ENCODE measurements around the gene CHID1. TPM values are rescaled to one million over a fixed set of nuclear protein-coding genes. Genes with fewer than 3 reads are reported as not detected.

The CHID1 gene
- total and polyA plus RNA-seq, 4 donors = 36.1 to 105 (median 80.9) TPM

GRCh38 chr11:863023-863909 lies 47.3 kb downstream of the CHID1 start:
- DNase-seq (ENCODE audit: low read depth in 4 of 6, low spot score in 6 of 6) = peak in 2 of 6 donors; percentile 50 to 77
- H3K9me3 ChIP-seq (ENCODE audit: control insufficient read depth, insufficient read depth, low read length) = no peaks in the 10 kb centered on the region
- no peak overlapping the region for H3K27ac ChIP-seq (ENCODE audit: low read depth, low read length)
- no peaks in the 10 kb centered on the region for H3K27me3 ChIP-seq (ENCODE audit: control insufficient read depth, insufficient read depth, low read length)
- H3K36me3 ChIP-seq (ENCODE audit: control insufficient read depth, insufficient read depth, low read length) = peaks cover 80% of the 10 kb centered on the region
- peaks cover 46% of the 10 kb centered on the region for H3K4me1 ChIP-seq (ENCODE audit: control insufficient read depth, insufficient read depth, low read length)
- WGBS (ENCODE audit: insufficient coverage) = 37% methylated on average over 20 of the region's 24 CpGs
- no peak overlapping the region for H3K4me3 ChIP-seq (ENCODE audit: low read depth, low read length)

GRCh38 chr11:862696-863022 lies 48.0 kb downstream of the CHID1 start:
- WGBS (ENCODE audit: insufficient coverage) = 38% methylated on average over 12 of the region's 12 CpGs
- Histone ChIP-seq H3K27ac (ENCODE audit: low read depth, low read length) (no peak overlapping the region), H3K27me3 (ENCODE audit: control insufficient read depth, insufficient read depth, low read length) (no peaks in the 10 kb centered on the region), H3K9me3 (ENCODE audit: control insufficient read depth, insufficient read depth, low read length) (no peaks in the 10 kb centered on the region), H3K36me3 (ENCODE audit: control insufficient read depth, insufficient read depth, low read length) (peaks cover 80% of the 10 kb centered on the region), H3K4me3 (ENCODE audit: low read depth, low read length) (no peak overlapping the region), H3K4me1 (ENCODE audit: control insufficient read depth, insufficient read depth, low read length) (peaks cover 46% of the 10 kb centered on the region)
- DNase-seq (ENCODE audit: low read depth in 4 of 6, low spot score in 6 of 6) = no peak

GRCh38 chr11:862081-862661 lies 48.4 kb downstream of the CHID1 start:
- peaks cover 46% of the 10 kb centered on the region for H3K4me1 ChIP-seq (ENCODE audit: control insufficient read depth, insufficient read depth, low read length)
- H3K27ac ChIP-seq (ENCODE audit: low read depth, low read length) = no peak overlapping the region
- WGBS (ENCODE audit: insufficient coverage) = 35% methylated on average over 19 of the region's 20 CpGs
- no peaks in the 10 kb centered on the region for H3K27me3 ChIP-seq (ENCODE audit: control insufficient read depth, insufficient read depth, low read length)
- H3K36me3 ChIP-seq (ENCODE audit: control insufficient read depth, insufficient read depth, low read length) = peaks cover 76% of the 10 kb centered on the region
- H3K4me3 ChIP-seq (ENCODE audit: low read depth, low read length) = no peak overlapping the region
- no peaks in the 10 kb centered on the region for H3K9me3 ChIP-seq (ENCODE audit: control insufficient read depth, insufficient read depth, low read length)
- DNase-seq (ENCODE audit: low read depth in 4 of 6, low spot score in 6 of 6) = peak in 1 of 6 donors; percentile 46

GRCh38 chr11:861105-861479 lies 49.5 kb downstream of the CHID1 start:
- WGBS (ENCODE audit: insufficient coverage) = 89% methylated on average over 12 of the region's 14 CpGs
- H3K4me3 ChIP-seq (ENCODE audit: low read depth, low read length) = no peak overlapping the region
- DNase-seq (ENCODE audit: low read depth in 4 of 6, low spot score in 6 of 6) = no peak
- H3K9me3 ChIP-seq (ENCODE audit: control insufficient read depth, insufficient read depth, low read length) = no peaks in the 10 kb centered on the region
- peaks cover 74% of the 10 kb centered on the region for H3K36me3 ChIP-seq (ENCODE audit: control insufficient read depth, insufficient read depth, low read length)
- H3K27ac ChIP-seq (ENCODE audit: low read depth, low read length) = no peak overlapping the region
- no peaks in the 10 kb centered on the region for H3K27me3 ChIP-seq (ENCODE audit: control insufficient read depth, insufficient read depth, low read length)
- peaks cover 57% of the 10 kb centered on the region for H3K4me1 ChIP-seq (ENCODE audit: control insufficient read depth, insufficient read depth, low read length)

- Histone ChIP-seq H3K4me3 (ENCODE audit: low read depth, low read length) (no peak overlapping the region), H3K27me3 (ENCODE audit: control insufficient read depth, insufficient read depth, low read length) (no peaks in the 10 kb centered on the region), H3K9me3 (ENCODE audit: control insufficient read depth, insufficient read depth, low read length) (no peaks in the 10 kb centered on the region), H3K36me3 (ENCODE audit: control insufficient read depth, insufficient read depth, low read length) (peaks cover 73% of the 10 kb centered on the region), H3K4me1 (ENCODE audit: control insufficient read depth, insufficient read depth, low read length) (peaks cover 63% of the 10 kb centered on the region), H3K27ac (ENCODE audit: low read depth, low read length) (peak overlapping the region; percentile 79)
- 82% methylated on average over 20 of the region's 21 CpGs for WGBS (ENCODE audit: insufficient coverage)
- DNase-seq (ENCODE audit: low read depth in 4 of 6, low spot score in 6 of 6) = no peak
Observed at GRCh38 chr11:860234-861104, 50.1 kb downstream of the CHID1 start.

- Histone ChIP-seq H3K9me3 (ENCODE audit: control insufficient read depth, insufficient read depth, low read length) (no peaks in the 10 kb centered on the region), H3K4me3 (ENCODE audit: low read depth, low read length) (peak overlapping the region; percentile 37), H3K27me3 (ENCODE audit: control insufficient read depth, insufficient read depth, low read length) (no peaks in the 10 kb centered on the region), H3K36me3 (ENCODE audit: control insufficient read depth, insufficient read depth, low read length) (peaks cover 72% of the 10 kb centered on the region), H3K27ac (ENCODE audit: low read depth, low read length) (peak overlapping the region; percentile 79), H3K4me1 (ENCODE audit: control insufficient read depth, insufficient read depth, low read length) (peaks cover 72% of the 10 kb centered on the region)
- DNase-seq (ENCODE audit: low read depth in 4 of 6, low spot score in 6 of 6) = peak in 4 of 6 donors; percentile 61 to 96 (median 74)
- WGBS (ENCODE audit: insufficient coverage) = 44% methylated on average over 19 of the region's 31 CpGs
Observed at GRCh38 chr11:859394-860131, 51.0 kb downstream of the CHID1 start.

- H3K4me3 ChIP-seq (ENCODE audit: low read depth, low read length) = no peak overlapping the region
- H3K4me1 ChIP-seq (ENCODE audit: control insufficient read depth, insufficient read depth, low read length) = peaks cover 79% of the 10 kb centered on the region
Observed at GRCh38 chr11:858762-859339, 51.8 kb downstream of the CHID1 start.

GRCh38 chr11:858053-858761 lies 52.4 kb downstream of the CHID1 start:
- Histone ChIP-seq H3K4me3 (ENCODE audit: low read depth, low read length) (no peak overlapping the region), H3K27ac (ENCODE audit: low read depth, low read length) (no peak overlapping the region)

More at GRCh38 chr11:858762-859339, 51.8 kb downstream of the CHID1 start:
- peaks cover 72% of the 10 kb centered on the region for H3K36me3 ChIP-seq (ENCODE audit: control insufficient read depth, insufficient read depth, low read length)
- H3K9me3 ChIP-seq (ENCODE audit: control insufficient read depth, insufficient read depth, low read length) = no peaks in the 10 kb centered on the region
- no peak for DNase-seq (ENCODE audit: low read depth in 4 of 6, low spot score in 6 of 6)
- no peaks in the 10 kb centered on the region for H3K27me3 ChIP-seq (ENCODE audit: control insufficient read depth, insufficient read depth, low read length)
- H3K27ac ChIP-seq (ENCODE audit: low read depth, low read length) = no peak overlapping the region
- WGBS (ENCODE audit: insufficient coverage) = 92% methylated on average over 29 of the region's 37 CpGs

More at GRCh38 chr11:858053-858761, 52.4 kb downstream of the CHID1 start:
- Histone ChIP-seq H3K36me3 (ENCODE audit: control insufficient read depth, insufficient read depth, low read length) (peaks cover 70% of the 10 kb centered on the region), H3K9me3 (ENCODE audit: control insufficient read depth, insufficient read depth, low read length) (no peaks in the 10 kb centered on the region), H3K4me1 (ENCODE audit: control insufficient read depth, insufficient read depth, low read length) (peaks cover 77% of the 10 kb centered on the region), H3K27me3 (ENCODE audit: control insufficient read depth, insufficient read depth, low read length) (no peaks in the 10 kb centered on the region)
- DNase-seq (ENCODE audit: low read depth in 4 of 6, low spot score in 6 of 6) = no peak
- WGBS (ENCODE audit: insufficient coverage) = 82% methylated on average over 24 of the region's 27 CpGs

Measured in spinal cord (tissue), 10 donors.